Measurements from ENCODE around the gene DNER.

Gene DNER

GRCh38 chr2:229650059-229650458 is 64.3 kb downstream of the DNER start:
- peaks cover 3% of the 10 kb centered on the region; the same call in 1 of the 2 replicates for H3K4me1 ChIP-seq (ENCODE audit: control insufficient read depth, insufficient read depth, low read length)
- H3K9me3 ChIP-seq (ENCODE audit: control insufficient read depth, insufficient read depth, low read length): no peaks in the 10 kb centered on the region
- H3K27me3 ChIP-seq (ENCODE audit: control insufficient read depth, insufficient read depth, low read length): no peaks in the 10 kb centered on the region
- DNase-seq (ENCODE audit: low read depth, low spot score): no peak
- H3K27ac ChIP-seq (ENCODE audit: low read length): no peak overlapping the region
- no CpG with 5 or more reads among the region's 5 CpGs for WGBS (ENCODE audit: insufficient coverage, insufficient read length)
- no peaks in the 10 kb centered on the region for H3K36me3 ChIP-seq (ENCODE audit: control insufficient read depth, insufficient read depth, low read length)
- H3K4me3 ChIP-seq (ENCODE audit: low read length): no peak overlapping the region

- no CpG with 5 or more reads among the region's 4 CpGs for WGBS (ENCODE audit: insufficient coverage, insufficient read length)
- Histone ChIP-seq H3K4me3 (ENCODE audit: low read length) (no peak overlapping the region), H3K36me3 (ENCODE audit: control insufficient read depth, insufficient read depth, low read length) (no peaks in the 10 kb centered on the region), H3K27me3 (ENCODE audit: control insufficient read depth, insufficient read depth, low read length) (no peaks in the 10 kb centered on the region), H3K27ac (ENCODE audit: low read length) (no peak overlapping the region), H3K9me3 (ENCODE audit: control insufficient read depth, insufficient read depth, low read length) (no peaks in the 10 kb centered on the region), H3K4me1 (ENCODE audit: control insufficient read depth, insufficient read depth, low read length) (no peaks in the 10 kb centered on the region)
- DNase-seq (ENCODE audit: low read depth, low spot score): no peak
Measured at GRCh38 chr2:229646186-229646723, 68.1 kb downstream of the DNER start.

- Histone ChIP-seq H3K27ac (ENCODE audit: low read length) (no peak overlapping the region), H3K9me3 (ENCODE audit: control insufficient read depth, insufficient read depth, low read length) (no peaks in the 10 kb centered on the region), H3K36me3 (ENCODE audit: control insufficient read depth, insufficient read depth, low read length) (no peaks in the 10 kb centered on the region), H3K4me1 (ENCODE audit: control insufficient read depth, insufficient read depth, low read length) (no peaks in the 10 kb centered on the region), H3K27me3 (ENCODE audit: control insufficient read depth, insufficient read depth, low read length) (no peaks in the 10 kb centered on the region), H3K4me3 (ENCODE audit: low read length) (no peak overlapping the region)
- WGBS (ENCODE audit: insufficient coverage, insufficient read length): no CpG with 5 or more reads among the region's 3 CpGs
- DNase-seq (ENCODE audit: low read depth, low spot score): no peak
Measured at GRCh38 chr2:229642371-229642770, 72.0 kb downstream of the DNER start.

- Histone ChIP-seq H3K27ac (ENCODE audit: low read length) (no peak overlapping the region), H3K9me3 (ENCODE audit: control insufficient read depth, insufficient read depth, low read length) (no peaks in the 10 kb centered on the region), H3K4me1 (ENCODE audit: control insufficient read depth, insufficient read depth, low read length) (no peaks in the 10 kb centered on the region), H3K4me3 (ENCODE audit: low read length) (no peak overlapping the region), H3K27me3 (ENCODE audit: control insufficient read depth, insufficient read depth, low read length) (no peaks in the 10 kb centered on the region), H3K36me3 (ENCODE audit: control insufficient read depth, insufficient read depth, low read length) (no peaks in the 10 kb centered on the region)
- WGBS (ENCODE audit: insufficient coverage, insufficient read length): no CpG with 5 or more reads among the region's 3 CpGs
- no peak for DNase-seq (ENCODE audit: low read depth, low spot score)
Measured at GRCh38 chr2:229641676-229642075, 72.7 kb downstream of the DNER start.

- no CpG with 5 or more reads among the region's 4 CpGs for WGBS (ENCODE audit: insufficient coverage, insufficient read length)
- H3K27me3 ChIP-seq (ENCODE audit: control insufficient read depth, insufficient read depth, low read length): no peaks in the 10 kb centered on the region
Measured at GRCh38 chr2:229640636-229641035, 73.7 kb downstream of the DNER start.

GRCh38 chr2:229636571-229636970 is 77.8 kb downstream of the DNER start:
- H3K36me3 ChIP-seq (ENCODE audit: control insufficient read depth, insufficient read depth, low read length): no peaks in the 10 kb centered on the region
- H3K9me3 ChIP-seq (ENCODE audit: control insufficient read depth, insufficient read depth, low read length): no peaks in the 10 kb centered on the region
- no peaks in the 10 kb centered on the region for H3K27me3 ChIP-seq (ENCODE audit: control insufficient read depth, insufficient read depth, low read length)
- H3K4me1 ChIP-seq (ENCODE audit: control insufficient read depth, insufficient read depth, low read length): no peaks in the 10 kb centered on the region
- DNase-seq (ENCODE audit: low read depth, low spot score): no peak
- H3K4me3 ChIP-seq (ENCODE audit: low read length): no peak overlapping the region
- H3K27ac ChIP-seq (ENCODE audit: low read length): no peak overlapping the region

More at GRCh38 chr2:229640636-229641035, 73.7 kb downstream of the DNER start:
- DNase-seq (ENCODE audit: low read depth, low spot score): no peak
- Histone ChIP-seq H3K4me3 (ENCODE audit: low read length) (no peak overlapping the region), H3K36me3 (ENCODE audit: control insufficient read depth, insufficient read depth, low read length) (no peaks in the 10 kb centered on the region), H3K9me3 (ENCODE audit: control insufficient read depth, insufficient read depth, low read length) (no peaks in the 10 kb centered on the region), H3K4me1 (ENCODE audit: control insufficient read depth, insufficient read depth, low read length) (no peaks in the 10 kb centered on the region), H3K27ac (ENCODE audit: low read length) (no peak overlapping the region)

GRCh38 chr2:229635371-229635680 is 79.0 kb downstream of the DNER start:
- DNase-seq (ENCODE audit: low read depth, low spot score): no peak
- no peaks in the 10 kb centered on the region for H3K36me3 ChIP-seq (ENCODE audit: control insufficient read depth, insufficient read depth, low read length)
- no CpG with 5 or more reads among the region's 1 CpG for WGBS (ENCODE audit: insufficient coverage, insufficient read length)
- no peaks in the 10 kb centered on the region for H3K27me3 ChIP-seq (ENCODE audit: control insufficient read depth, insufficient read depth, low read length)
- H3K4me1 ChIP-seq (ENCODE audit: control insufficient read depth, insufficient read depth, low read length): no peaks in the 10 kb centered on the region
- H3K4me3 ChIP-seq (ENCODE audit: low read length): no peak overlapping the region
- no peak overlapping the region for H3K27ac ChIP-seq (ENCODE audit: low read length)
- no peaks in the 10 kb centered on the region for H3K9me3 ChIP-seq (ENCODE audit: control insufficient read depth, insufficient read depth, low read length)

GRCh38 chr2:229634601-229635370 is 79.6 kb downstream of the DNER start:
- Histone ChIP-seq H3K4me1 (ENCODE audit: control insufficient read depth, insufficient read depth, low read length) (no peaks in the 10 kb centered on the region), H3K27me3 (ENCODE audit: control insufficient read depth, insufficient read depth, low read length) (no peaks in the 10 kb centered on the region), H3K4me3 (ENCODE audit: low read length) (no peak overlapping the region), H3K9me3 (ENCODE audit: control insufficient read depth, insufficient read depth, low read length) (no peaks in the 10 kb centered on the region), H3K27ac (ENCODE audit: low read length) (no peak overlapping the region), H3K36me3 (ENCODE audit: control insufficient read depth, insufficient read depth, low read length) (no peaks in the 10 kb centered on the region)
- WGBS (ENCODE audit: insufficient coverage, insufficient read length): no CpG with 5 or more reads among the region's 9 CpGs
- DNase-seq (ENCODE audit: low read depth, low spot score): no peak

- Histone ChIP-seq H3K9me3 (ENCODE audit: control insufficient read depth, insufficient read depth, low read length) (no peaks in the 10 kb centered on the region), H3K36me3 (ENCODE audit: control insufficient read depth, insufficient read depth, low read length) (no peaks in the 10 kb centered on the region), H3K27ac (ENCODE audit: low read length) (no peak overlapping the region), H3K27me3 (ENCODE audit: control insufficient read depth, insufficient read depth, low read length) (no peaks in the 10 kb centered on the region), H3K4me1 (ENCODE audit: control insufficient read depth, insufficient read depth, low read length) (no peaks in the 10 kb centered on the region), H3K4me3 (ENCODE audit: low read length) (no peak overlapping the region)
- WGBS (ENCODE audit: insufficient coverage, insufficient read length): no CpG with 5 or more reads among the region's 7 CpGs
- no peak for DNase-seq (ENCODE audit: low read depth, low spot score)
Measured at GRCh38 chr2:229633556-229633955, 80.8 kb downstream of the DNER start.

- Histone ChIP-seq H3K9me3 (ENCODE audit: control insufficient read depth, insufficient read depth, low read length) (no peaks in the 10 kb centered on the region), H3K36me3 (ENCODE audit: control insufficient read depth, insufficient read depth, low read length) (no peaks in the 10 kb centered on the region), H3K27ac (ENCODE audit: low read length) (no peak overlapping the region), H3K4me3 (ENCODE audit: low read length) (no peak overlapping the region), H3K27me3 (ENCODE audit: control insufficient read depth, insufficient read depth, low read length) (no peaks in the 10 kb centered on the region), H3K4me1 (ENCODE audit: control insufficient read depth, insufficient read depth, low read length) (no peaks in the 10 kb centered on the region)
- no peak for DNase-seq (ENCODE audit: low read depth, low spot score)
Measured at GRCh38 chr2:229629039-229629438, 85.3 kb downstream of the DNER start.

GRCh38 chr2:229627728-229628127 is 86.6 kb downstream of the DNER start:
- no peak overlapping the region for H3K4me3 ChIP-seq (ENCODE audit: low read length)
- WGBS (ENCODE audit: insufficient coverage, insufficient read length): no CpG with 5 or more reads among the region's 3 CpGs
- H3K27ac ChIP-seq (ENCODE audit: low read length): no peak overlapping the region
- H3K9me3 ChIP-seq (ENCODE audit: control insufficient read depth, insufficient read depth, low read length): no peaks in the 10 kb centered on the region
- peaks cover 3% of the 10 kb centered on the region; the same call in 1 of the 2 replicates for H3K4me1 ChIP-seq (ENCODE audit: control insufficient read depth, insufficient read depth, low read length)
- H3K36me3 ChIP-seq (ENCODE audit: control insufficient read depth, insufficient read depth, low read length): no peaks in the 10 kb centered on the region
- no peaks in the 10 kb centered on the region for H3K27me3 ChIP-seq (ENCODE audit: control insufficient read depth, insufficient read depth, low read length)
- DNase-seq (ENCODE audit: low read depth, low spot score): no peak
